Mesendoderm (in vitro differentiated cells): Measurements from ENCODE around the gene CTNNA3.
A peak's percentile ranks its signal among the peaks of the same experiment; 100 is the strongest.

ENCODE experiments used
- DNase-seq: peaks from one replicate; pipeline ENCODE4 v3.0.0; 2013
- H2AK5ac ChIP-seq: 2 replicates; pipeline ENCODE4 v1.6.1; 2013; ENCODE audit warnings: low read length, inconsistent platforms
- H2BK120ac ChIP-seq: 2 replicates; pipeline ENCODE4 v1.6.1; 2013; ENCODE audit warnings: low read depth, mild to moderate bottlenecking, low read length, moderate library complexity, mixed read lengths
- H2BK15ac ChIP-seq: replicated peaks from 2 replicates; pipeline ENCODE4 v1.6.1; 2013; ENCODE audit warnings: low read depth, mild to moderate bottlenecking, moderate library complexity
- H2BK5ac ChIP-seq: 2 replicates; pipeline ENCODE4 v1.6.1; 2013; ENCODE audit warnings: low read length, inconsistent platforms
- H3K18ac ChIP-seq: 2 replicates; pipeline ENCODE4 v1.6.1; 2013; ENCODE audit warnings: mild to moderate bottlenecking, low read length, mixed read lengths
- H3K23ac ChIP-seq: one replicate; pipeline ENCODE4 v1.6.1; 2013; ENCODE audit warnings: low read length
- H3K27ac ChIP-seq: 2 replicates; pipeline ENCODE4 v1.5.1; 2013; ENCODE audit warnings: low read depth, mild to moderate bottlenecking, inconsistent platforms, low read length, moderate library complexity
- H3K27me3 ChIP-seq: 2 replicates; pipeline ENCODE4 v1.6.1; 2013; ENCODE audit warnings: low read length, control low read depth, mild to moderate bottlenecking, inconsistent platforms; ENCODE audit not compliant: insufficient read depth, poor library complexity
- H3K36me3 ChIP-seq: 2 replicates; pipeline ENCODE4 v1.6.1; 2013; ENCODE audit warnings: low read length, inconsistent platforms; ENCODE audit not compliant: control insufficient read depth, insufficient read depth
- H3K4ac ChIP-seq: one replicate; pipeline ENCODE4 v1.6.1; 2013; ENCODE audit warnings: low read depth, mild to moderate bottlenecking, low read length, moderate library complexity
- H3K4me1 ChIP-seq: 2 replicates; pipeline ENCODE4 v1.6.1; 2013; ENCODE audit warnings: low read depth, low read length, inconsistent platforms; ENCODE audit not compliant: control insufficient read depth
- H3K4me2 ChIP-seq: 2 replicates; pipeline ENCODE4 v1.6.1; 2013; ENCODE audit warnings: low read length
- H3K4me3 ChIP-seq: 2 replicates; pipeline ENCODE4 v1.5.1; 2013; ENCODE audit warnings: mild to moderate bottlenecking, low read length
- H3K56ac ChIP-seq: one replicate; pipeline ENCODE4 v1.6.1; 2013; ENCODE audit warnings: low read length
- H3K79me1 ChIP-seq: 2 replicates; pipeline ENCODE4 v1.6.1; 2013; ENCODE audit warnings: low read length, inconsistent platforms
- H3K79me2 ChIP-seq: 2 replicates; pipeline ENCODE4 v1.6.1; 2013; ENCODE audit warnings: mild to moderate bottlenecking, low read length; ENCODE audit not compliant: control insufficient read depth, insufficient read depth
- H3K9ac ChIP-seq: 2 replicates; pipeline ENCODE4 v1.6.1; 2013; ENCODE audit warnings: low read length, inconsistent platforms
- H4K5ac ChIP-seq: one replicate; pipeline ENCODE4 v1.6.1; 2013; ENCODE audit warnings: low read length
- H4K8ac ChIP-seq: one replicate; pipeline ENCODE4 v1.6.1; 2013; ENCODE audit warnings: low read depth, mild to moderate bottlenecking, control low read depth, low read length, moderate library complexity
- WGBS: extraction: QIAGEN DNeasy Blood & Tissue Kit; methylation state at CpG from one replicate; pipeline ENCODE4 v1.1.7; 2013; ENCODE audit warnings: low lambda C conversion rate, missing lambda C conversion rate; ENCODE audit not compliant: insufficient coverage; ENCODE audit errors: extremely low coverage; 5-methylcytosine and 5-hydroxymethylcytosine counted together

CTNNA3 gene

GRCh38 chr10:66281327-66281726 is 1414.7 kb downstream of the CTNNA3 start:
- Histone ChIP-seq H3K56ac (no peak overlapping the region), H3K79me2 (no peaks in the 10 kb centered on the region), H3K4me2 (no peak overlapping the region), H3K4me1 (no peaks in the 10 kb centered on the region), H4K8ac (no peak overlapping the region), H3K36me3 (no peaks in the 10 kb centered on the region), H2BK15ac (no peak overlapping the region), H3K4me3 (no peak overlapping the region), H3K23ac (no peak overlapping the region), H3K18ac (no peak overlapping the region), H3K27ac (no peak overlapping the region), H3K4ac (no peak overlapping the region), H2BK5ac (no peak overlapping the region), H4K5ac (no peak overlapping the region), H2AK5ac (no peak overlapping the region), H2BK120ac (no peak overlapping the region), H3K79me1 (no peaks in the 10 kb centered on the region), H3K9ac (no peak overlapping the region), H3K27me3 (no peaks in the 10 kb centered on the region)
- WGBS: 100% methylated on average over 1 of the region's 1 CpG
- no peak for DNase-seq

GRCh38 chr10:66277481-66277880 is 1418.5 kb downstream of the CTNNA3 start:
- Histone ChIP-seq H3K56ac (no peak overlapping the region), H3K18ac (no peak overlapping the region), H2BK120ac (no peak overlapping the region), H3K4me1 (no peaks in the 10 kb centered on the region), H3K4me2 (no peak overlapping the region), H3K4ac (no peak overlapping the region), H2BK5ac (no peak overlapping the region), H2AK5ac (no peak overlapping the region), H4K5ac (no peak overlapping the region), H3K23ac (no peak overlapping the region), H3K79me1 (no peaks in the 10 kb centered on the region), H2BK15ac (no peak overlapping the region), H3K27me3 (no peaks in the 10 kb centered on the region), H3K9ac (no peak overlapping the region), H3K4me3 (no peak overlapping the region), H3K36me3 (no peaks in the 10 kb centered on the region), H4K8ac (no peak overlapping the region), H3K27ac (no peak overlapping the region), H3K79me2 (no peaks in the 10 kb centered on the region)
- DNase-seq: no peak
- no CpG with 5 or more reads among the region's 4 CpGs for WGBS

DNA sequence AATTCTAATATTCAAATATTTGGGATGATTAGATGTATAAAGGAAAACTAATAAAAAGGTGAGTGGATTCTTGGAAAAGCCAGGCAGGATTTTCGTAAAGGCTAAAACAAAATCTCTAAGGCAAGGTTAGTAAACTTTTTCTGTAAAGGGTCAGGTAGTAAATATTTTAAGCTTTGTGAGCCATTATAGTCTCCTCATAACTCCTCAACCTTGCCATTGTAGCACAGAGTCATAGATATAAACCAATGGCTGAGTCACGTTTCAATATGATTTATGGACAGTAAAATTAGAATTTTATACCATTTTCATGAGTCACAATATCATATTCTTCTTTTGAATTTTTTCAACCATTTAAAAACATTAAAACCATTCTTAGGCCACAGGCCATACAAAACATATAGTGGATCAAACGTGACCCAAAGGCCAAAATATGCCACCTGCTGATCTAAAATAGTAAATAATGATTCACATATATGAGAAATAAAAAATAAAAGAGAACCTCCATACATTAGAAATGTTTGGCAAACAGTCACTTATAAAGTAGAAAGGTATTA is 1422.0 kb downstream of the CTNNA3 start:
- H3K79me2 ChIP-seq: no peaks in the 10 kb centered on the region
- no peaks in the 10 kb centered on the region for H3K4me1 ChIP-seq
- H3K79me1 ChIP-seq: no peaks in the 10 kb centered on the region
- H2BK15ac ChIP-seq: no peak overlapping the region
- no peak overlapping the region for H3K23ac ChIP-seq
- no peak overlapping the region for H2BK5ac ChIP-seq
- DNase-seq: no peak
- H3K36me3 ChIP-seq: no peaks in the 10 kb centered on the region
- H3K4me2 ChIP-seq: no peak overlapping the region
- H4K8ac ChIP-seq: no peak overlapping the region
- no peak overlapping the region for H3K9ac ChIP-seq
- no peak overlapping the region for H4K5ac ChIP-seq
- no peak overlapping the region for H3K27ac ChIP-seq
- H3K18ac ChIP-seq: no peak overlapping the region
- H3K4ac ChIP-seq: no peak overlapping the region
- H2BK120ac ChIP-seq: no peak overlapping the region
- H3K56ac ChIP-seq: no peak overlapping the region
- H3K4me3 ChIP-seq: no peak overlapping the region
- no peak overlapping the region for H2AK5ac ChIP-seq
- H3K27me3 ChIP-seq: no peaks in the 10 kb centered on the region
- no CpG with 5 or more reads among the region's 3 CpGs for WGBS

- Histone ChIP-seq H3K4me2 (no peak overlapping the region), H3K9ac (no peak overlapping the region), H4K8ac (no peak overlapping the region), H3K56ac (no peak overlapping the region), H2AK5ac (no peak overlapping the region), H3K79me2 (no peaks in the 10 kb centered on the region), H2BK120ac (no peak overlapping the region), H3K27ac (no peak overlapping the region), H2BK15ac (no peak overlapping the region), H3K4ac (no peak overlapping the region), H3K23ac (no peak overlapping the region), H3K36me3 (no peaks in the 10 kb centered on the region), H3K18ac (no peak overlapping the region), H3K4me1 (no peaks in the 10 kb centered on the region), H3K4me3 (no peak overlapping the region), H2BK5ac (no peak overlapping the region), H3K27me3 (no peaks in the 10 kb centered on the region), H4K5ac (no peak overlapping the region), H3K79me1 (no peaks in the 10 kb centered on the region)
- no CpG with 5 or more reads among the region's 1 CpG for WGBS
- DNase-seq: no peak
These were observed 1430.6 kb downstream of the CTNNA3 start for GRCh38 chr10:66265398-66265797.

- DNase-seq: no peak
- Histone ChIP-seq H3K27ac (no peak overlapping the region), H3K4me2 (no peak overlapping the region), H3K4ac (no peak overlapping the region), H3K23ac (no peak overlapping the region), H2BK120ac (no peak overlapping the region), H4K5ac (no peak overlapping the region), H3K36me3 (no peaks in the 10 kb centered on the region), H2AK5ac (no peak overlapping the region), H3K4me1 (no peaks in the 10 kb centered on the region), H3K18ac (no peak overlapping the region), H3K4me3 (no peak overlapping the region), H2BK15ac (no peak overlapping the region), H2BK5ac (no peak overlapping the region), H3K27me3 (no peaks in the 10 kb centered on the region), H3K56ac (no peak overlapping the region), H3K79me1 (no peaks in the 10 kb centered on the region), H3K9ac (no peak overlapping the region), H4K8ac (no peak overlapping the region), H3K79me2 (no peaks in the 10 kb centered on the region)
- no CpG with 5 or more reads among the region's 2 CpGs for WGBS
These were observed 1436.2 kb downstream of the CTNNA3 start for GRCh38 chr10:66259836-66260235.

DNA sequence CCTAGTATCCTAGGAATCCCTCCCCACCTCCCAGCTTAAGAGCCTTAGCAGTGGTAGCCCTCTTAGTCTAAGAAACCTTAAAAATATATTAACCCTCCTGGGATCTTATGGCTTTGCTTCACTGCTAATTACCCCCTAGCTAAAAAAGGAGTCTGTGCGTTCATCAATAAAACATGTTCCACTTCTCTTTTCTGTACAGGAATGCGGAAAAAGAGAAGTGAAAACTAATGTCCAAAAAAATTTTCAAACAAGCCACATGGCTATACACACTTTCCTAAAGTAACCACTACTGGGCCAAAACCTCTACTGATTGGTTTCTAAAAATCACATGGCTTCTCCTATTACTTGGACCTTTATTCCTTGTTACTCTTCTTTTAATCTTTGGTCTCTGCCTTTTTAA is 1437.3 kb downstream of the CTNNA3 start:
- no peaks in the 10 kb centered on the region for H3K79me1 ChIP-seq
- H3K36me3 ChIP-seq: no peaks in the 10 kb centered on the region
- H3K9ac ChIP-seq: no peak overlapping the region
- H3K79me2 ChIP-seq: no peaks in the 10 kb centered on the region
- no peaks in the 10 kb centered on the region for H3K27me3 ChIP-seq
- H3K56ac ChIP-seq: no peak overlapping the region
- H3K4me3 ChIP-seq: no peak overlapping the region
- H3K4me1 ChIP-seq: no peaks in the 10 kb centered on the region
- H2BK5ac ChIP-seq: no peak overlapping the region
- peak overlapping the region; percentile 45 for H2BK120ac ChIP-seq
- peak overlapping the region; percentile 28 for H3K18ac ChIP-seq
- H4K8ac ChIP-seq: no peak overlapping the region
- no peak overlapping the region for H3K23ac ChIP-seq
- no peak overlapping the region for H3K27ac ChIP-seq
- no peak overlapping the region for H3K4ac ChIP-seq
- H4K5ac ChIP-seq: no peak overlapping the region
- H2AK5ac ChIP-seq: no peak overlapping the region
- H3K4me2 ChIP-seq: no peak overlapping the region
- no peak for DNase-seq
- no CpG with 5 or more reads among the region's 2 CpGs for WGBS
- peak overlapping the region; percentile 19 for H2BK15ac ChIP-seq
